Testis (tissue), 2 donors: ENCODE data around the gene SOX14.

Experiments used
- CTCF ChIP-seq, 3 experiments: fragments of 450-650 bp in 2 of 3; fragments of 200-600 bp in 1 of 3; sonication (generic) in 1 of 3; IDR thresholded peaks; one replicate each; pipeline ENCODE4 v1.5.1; 2016 to 2019; ENCODE audit warnings: antibody characterized with exemption in 3 of 3, mild to moderate bottlenecking in 2 of 3, moderate library complexity in 1 of 3
- POLR2A ChIP-seq: fragments of 450-650 bp; IDR thresholded peaks from one replicate; pipeline ENCODE4 v1.6.1; 2017; ENCODE audit warnings: antibody characterized with exemption, mild to moderate bottlenecking, moderate library complexity

- TF ChIP-seq POLR2A (no peak), CTCF (IDR thresholded peaks at IDR 0.05) (no peak)
These were observed 39.9 kb upstream of the SOX14 start for GRCh38 chr3:137724240-137724639.
